Measurements from ENCODE around the gene SPATA9.
"Not testable (repeated sequence)": the region's sequence is repeated elsewhere in the genome, so short reads cannot be mapped to it uniquely, and the experiment has no call there.

Gene SPATA9

DNA sequence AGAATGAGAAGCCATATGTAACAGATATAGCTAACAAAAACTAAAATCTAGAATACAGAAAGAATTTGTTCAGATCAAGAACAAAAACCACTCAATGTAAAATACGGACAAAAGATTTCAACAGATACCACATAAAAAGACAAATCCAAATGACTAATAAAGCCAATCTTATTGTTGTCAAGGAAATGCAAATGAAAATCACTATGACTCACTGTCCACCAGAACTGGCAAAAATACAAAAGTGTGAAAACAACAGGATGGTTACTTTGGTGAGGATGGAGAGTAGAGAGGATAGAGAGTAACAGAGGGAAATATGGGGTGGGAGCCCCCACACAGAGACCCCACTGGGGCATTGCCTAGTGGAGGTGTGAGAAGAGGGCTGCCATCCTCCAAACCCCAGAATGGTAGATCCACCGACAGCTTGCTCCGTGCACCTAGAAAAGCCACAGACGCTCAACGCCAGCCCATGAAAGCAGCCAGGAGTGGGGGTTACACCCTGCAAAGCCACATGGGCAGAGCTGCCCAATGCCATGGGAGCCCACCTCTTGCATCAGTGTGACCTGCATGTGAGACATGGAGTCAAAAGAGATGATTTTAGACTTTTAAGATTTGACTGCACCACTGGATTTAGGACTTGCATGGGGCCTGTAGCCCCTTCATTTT, 33.1 kb upstream of the SPATA9 start:
- DNase-seq, result no peak

- no peak for DNase-seq
Observed at GRCh38 chr5:95713960-95714710, 31.3 kb upstream of the SPATA9 start.

- not testable (repeated sequence) for DNase-seq
Observed at GRCh38 chr5:95713246-95713645, 30.5 kb upstream of the SPATA9 start.

- no peak for DNase-seq
Observed at GRCh38 chr5:95712347-95712958, 29.7 kb upstream of the SPATA9 start.

DNA sequence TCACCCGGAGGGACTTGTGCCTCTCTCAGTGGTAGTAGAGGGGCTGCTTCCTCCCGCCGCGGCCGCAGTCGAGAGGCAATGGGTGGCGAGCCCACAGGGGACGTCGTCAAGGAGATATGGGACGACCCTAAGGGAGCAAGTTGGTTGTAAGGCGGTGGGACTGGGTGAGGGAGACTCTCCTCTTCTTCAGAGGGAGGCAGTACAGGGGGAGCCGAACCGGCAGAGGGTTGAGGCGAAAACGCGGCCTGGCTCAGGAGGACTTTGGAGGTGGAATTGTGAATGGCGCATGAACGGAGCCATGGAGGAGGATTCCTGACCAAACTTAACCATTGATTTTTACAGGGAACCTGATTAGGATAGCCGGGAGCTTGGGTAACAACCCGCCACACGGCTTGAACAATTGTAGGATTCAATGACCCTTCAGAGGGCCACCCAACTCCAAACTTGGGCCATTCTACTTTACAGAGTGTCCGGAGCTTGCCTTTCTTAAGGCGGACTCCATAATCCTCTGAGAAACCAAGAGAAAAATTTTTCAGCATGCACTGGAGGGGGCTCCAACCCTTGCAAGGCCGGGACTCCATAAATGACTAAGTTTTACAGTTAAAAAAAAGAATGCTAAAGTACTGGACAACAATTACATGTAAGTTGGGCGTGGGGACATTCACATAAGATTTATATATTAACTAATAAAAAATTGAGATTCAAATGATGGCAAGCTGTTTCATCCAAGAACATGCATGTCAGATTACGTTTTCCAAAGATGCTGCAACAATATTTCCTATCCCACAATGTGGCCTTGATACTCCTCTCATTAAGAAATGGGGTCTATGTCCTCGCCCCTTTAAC, 28.9 kb upstream of the SPATA9 start:
- DNase-seq, result no peak

DNA sequence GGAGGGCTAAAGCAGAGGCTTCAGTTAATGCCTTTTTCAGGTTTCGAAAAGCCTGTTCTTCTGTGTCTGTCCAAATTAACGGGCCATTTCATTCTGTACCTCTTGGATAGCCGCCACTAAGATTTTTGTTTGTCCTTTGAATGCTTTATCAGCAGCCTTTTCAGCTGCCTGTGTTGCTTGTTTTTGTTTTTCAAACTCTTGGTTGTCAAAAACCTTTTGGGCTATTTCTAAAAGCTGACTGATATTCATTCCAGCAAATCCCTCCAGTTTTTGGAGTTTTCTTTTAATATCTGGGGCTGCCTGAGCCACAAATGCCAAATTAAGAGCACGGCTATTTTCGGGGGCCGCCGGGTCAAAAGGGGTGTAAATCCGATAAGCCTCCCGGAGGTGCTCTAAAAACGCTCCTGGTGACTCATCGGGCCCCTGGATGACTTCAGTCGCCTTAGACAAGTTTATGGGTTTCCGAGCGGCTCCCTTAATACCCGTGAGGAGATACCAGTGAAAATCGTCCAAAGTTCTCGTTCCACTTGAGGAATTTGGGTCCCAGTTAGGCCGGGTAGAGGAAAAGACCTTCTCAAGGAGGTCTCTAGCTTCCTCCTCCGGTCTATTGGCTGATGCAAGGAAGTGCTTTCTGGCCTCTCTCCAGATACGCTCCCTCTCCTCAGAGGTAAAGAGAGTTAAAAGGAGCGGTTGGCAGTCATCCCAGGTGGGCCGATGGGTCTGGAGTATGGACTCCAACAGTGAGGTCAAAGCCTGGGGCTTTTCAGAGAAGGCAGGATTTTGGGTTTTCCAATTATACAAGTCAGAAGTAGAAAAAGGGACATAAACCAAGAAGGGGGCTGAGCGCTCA, 28.1 kb upstream of the SPATA9 start:
- not testable (repeated sequence) for DNase-seq

GRCh38 chr5:95709967-95710650, 27.3 kb upstream of the SPATA9 start:
- no peak for DNase-seq

- DNase-seq, result no peak
Observed at GRCh38 chr5:95708876-95709275, 26.1 kb upstream of the SPATA9 start.

DNA sequence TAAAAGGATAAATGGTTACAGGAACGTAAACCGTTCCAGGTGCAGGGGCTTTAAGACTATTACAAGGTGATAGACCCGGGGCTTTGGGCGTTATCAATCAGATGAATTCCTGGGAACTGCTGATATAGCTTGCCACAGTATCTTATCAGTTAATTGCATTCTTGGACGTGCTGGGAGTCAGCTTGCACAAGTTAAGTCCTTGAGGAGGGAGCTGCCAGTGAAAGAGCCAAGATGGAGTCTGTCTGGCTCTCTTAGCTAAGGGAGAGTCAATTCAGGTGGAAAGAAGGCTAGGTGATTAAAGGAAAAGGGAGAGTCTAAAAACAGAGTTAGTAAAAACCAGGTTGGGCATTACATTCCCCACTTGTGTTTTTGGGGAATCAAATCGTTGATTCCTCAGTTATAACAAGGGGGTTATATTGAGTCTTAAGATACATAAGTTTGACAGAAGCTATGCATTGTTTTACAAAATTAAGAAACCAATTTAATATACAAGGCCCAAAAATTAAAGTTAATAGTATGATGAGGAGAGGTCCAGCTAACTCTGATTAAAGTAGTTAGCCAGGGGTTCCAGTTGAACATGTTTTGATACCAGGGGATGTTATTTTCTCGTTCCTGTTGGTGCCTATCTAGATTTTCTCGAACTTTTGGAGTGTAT, 24.9 kb upstream of the SPATA9 start:
- DNase-seq, result not testable (repeated sequence)

GRCh38 chr5:95707055-95707454, 24.3 kb upstream of the SPATA9 start:
- DNase-seq, result no peak

DNA sequence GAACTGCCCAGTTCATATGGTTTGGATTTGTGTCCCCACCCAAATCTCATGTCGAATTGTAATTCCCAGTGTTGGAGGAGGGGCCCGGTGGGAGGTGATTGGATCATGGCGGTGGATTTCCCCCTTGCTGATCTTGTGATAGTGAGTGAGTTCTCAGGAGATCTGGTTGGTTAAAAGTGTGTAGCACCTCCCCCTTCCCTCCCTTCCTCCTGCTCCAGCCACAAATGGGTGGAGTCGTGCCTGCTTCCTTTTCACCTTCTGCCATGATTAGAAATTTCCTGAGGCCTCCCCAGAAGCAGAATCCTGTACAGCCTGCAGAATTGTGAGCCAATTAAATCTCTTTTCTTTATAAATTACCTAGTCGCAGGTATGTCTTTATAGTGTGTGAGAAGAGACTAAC, 23.4 kb upstream of the SPATA9 start:
- not testable (repeated sequence) for DNase-seq

GRCh38 chr5:95704150-95704549, 21.4 kb upstream of the SPATA9 start:
- no peak for DNase-seq

DNA sequence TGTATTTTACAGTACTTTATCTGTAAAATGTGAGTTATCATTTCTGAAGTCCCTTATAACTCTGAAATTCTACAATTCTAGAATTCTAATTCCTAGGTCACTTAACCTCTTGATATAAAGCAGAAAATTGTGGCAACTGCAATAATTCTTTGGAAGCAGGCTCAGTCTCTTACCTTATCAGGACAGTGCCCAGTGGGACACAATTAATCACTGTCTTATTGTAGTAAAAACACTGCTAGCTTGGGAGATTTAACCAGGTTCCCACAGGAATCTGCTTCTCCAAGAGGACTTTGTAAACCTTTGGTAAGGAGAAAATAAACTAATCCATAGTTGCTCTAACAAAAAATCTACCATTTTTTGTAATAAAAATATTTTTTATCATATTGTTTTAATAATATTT, 18.3 kb upstream of the SPATA9 start:
- no peak for DNase-seq

DNA sequence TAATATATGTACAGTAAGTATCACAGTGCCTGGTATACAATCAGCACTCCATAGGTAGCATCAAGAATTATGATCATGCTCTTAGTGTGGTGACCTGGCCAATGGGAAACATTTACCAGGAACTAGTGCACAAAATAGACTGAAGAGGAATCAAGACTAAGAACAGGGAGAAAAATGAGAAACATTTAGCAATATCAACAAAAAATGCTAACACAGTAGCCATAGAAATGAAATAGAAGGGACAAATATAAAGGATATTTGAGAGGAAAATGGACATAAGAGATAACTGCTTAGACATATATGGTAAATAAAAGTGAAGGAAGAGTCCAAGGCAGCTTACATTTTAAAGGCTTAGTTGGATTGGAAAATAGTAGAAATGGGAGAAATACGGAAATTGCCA, 16.5 kb upstream of the SPATA9 start:
- DNase-seq, result no peak

DNA sequence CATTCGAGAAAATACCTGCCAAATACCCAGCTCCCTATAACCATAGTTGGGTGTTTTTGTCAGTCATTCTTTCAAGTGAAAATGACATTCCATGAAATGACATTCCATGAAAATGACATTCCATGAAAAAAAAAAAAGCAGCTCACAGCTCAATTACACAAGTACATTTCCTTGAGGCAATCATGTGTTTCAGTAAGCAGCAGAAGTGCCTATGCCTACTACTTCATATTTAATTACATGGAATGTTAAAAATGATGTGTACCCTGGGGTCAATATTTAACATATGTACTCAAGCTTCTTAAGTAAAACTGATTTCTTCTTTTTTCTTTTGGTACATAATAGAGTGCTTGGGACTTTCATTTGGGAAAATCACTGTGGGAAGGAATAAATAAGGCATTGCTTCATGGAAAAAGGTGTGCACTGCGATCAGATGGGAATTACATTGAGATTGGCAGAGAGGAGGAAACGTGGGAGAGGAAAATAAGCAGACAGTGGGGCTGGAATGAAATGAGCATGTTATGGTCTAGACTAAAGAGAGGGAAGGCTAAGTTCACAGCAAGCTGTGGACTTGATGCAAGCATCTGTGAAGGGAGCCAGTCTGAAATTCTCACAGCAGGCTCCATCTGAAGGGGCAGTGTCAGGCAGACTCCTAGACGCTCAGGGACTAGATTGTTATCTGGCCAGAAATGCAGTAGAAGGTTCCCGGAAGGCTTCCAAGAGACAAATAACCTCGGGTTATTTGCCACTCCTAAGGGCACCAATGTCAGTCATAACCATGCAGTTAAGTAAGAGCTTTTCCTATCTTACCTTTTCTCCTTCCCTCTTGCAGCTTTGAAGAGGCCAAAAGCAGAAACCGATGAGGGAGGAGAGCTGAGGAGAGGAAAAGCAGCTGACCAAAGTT, 15.2 kb upstream of the SPATA9 start:
- no peak for DNase-seq

GRCh38 chr5:95690333-95690732, 7.5 kb upstream of the SPATA9 start:
- no peak for DNase-seq

DNA sequence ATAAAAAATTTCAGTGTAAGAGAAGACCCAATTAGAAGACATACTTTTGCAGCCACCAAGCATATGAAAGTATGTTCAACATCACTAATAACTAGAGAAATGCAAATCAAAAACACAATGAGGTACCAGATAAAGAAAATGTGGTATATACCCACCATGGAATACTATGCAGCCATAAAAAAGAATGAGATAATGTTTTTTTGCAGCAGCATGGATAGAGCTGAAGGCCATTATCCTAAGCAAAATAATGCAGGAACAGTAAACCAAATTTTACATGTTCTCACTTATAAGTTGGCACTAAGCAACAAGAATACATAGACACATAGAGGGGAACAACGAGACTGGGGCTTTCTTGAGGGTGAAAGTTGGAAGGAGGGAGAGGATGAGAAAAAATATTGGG, 6.9 kb upstream of the SPATA9 start:
- DNase-seq, result no peak

- DNase-seq, result no peak
Observed at GRCh38 chr5:95686651-95687050, 3.9 kb upstream of the SPATA9 start.

GRCh38 chr5:95684361-95684760, 1.6 kb upstream of the SPATA9 start:
- DNase-seq, result no peak

DNA sequence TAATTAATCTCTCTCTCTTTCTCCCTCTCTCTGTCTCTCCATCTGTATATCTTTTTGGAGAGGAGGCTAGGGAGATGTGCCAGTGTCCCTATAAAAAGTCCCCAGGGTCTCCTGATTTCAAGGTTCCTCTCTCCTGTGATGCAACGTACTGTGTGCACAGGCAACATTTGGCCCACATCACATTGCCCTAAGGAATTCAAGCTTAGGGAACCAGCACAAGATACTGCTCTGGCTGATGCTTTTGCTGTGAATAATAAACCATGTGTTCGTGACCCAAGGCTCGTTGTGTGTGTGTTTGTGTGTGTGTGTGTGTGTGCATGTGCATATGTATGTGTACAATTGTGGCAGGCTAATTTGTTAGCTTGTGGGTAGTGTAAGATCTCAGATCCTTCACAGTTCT, 9.7 kb downstream of the SPATA9 start:
- no peak for DNase-seq

All from stimulated activated naive CD4-positive, alpha-beta T cell (primary cell).